SK-N-SH (cell line): ENCODE measurements around the gene CCDC80. TPM values are rescaled to one million over a fixed set of nuclear protein-coding genes. Genes with fewer than 3 reads are reported as not detected.

Experiments used
- CTCF ChIA-PET: fragments of 300-600, 350-600 bp; formaldehyde crosslinking; extraction: SDS; loops from one replicate; lab custom pipeline; 2021; lab: Yijun Ruan, JAX
- POLR2A ChIA-PET: fragments of 350-600 bp; sonication (Branson Sonifier 250); formaldehyde crosslinking; extraction: SDS; loops from one replicate; lab custom pipeline; 2020; ENCODE audit warnings: antibody characterized with exemption, inconsistent platforms; lab: Yijun Ruan, JAX
- DNase-seq: peaks from one replicate; pipeline ENCODE4 v3.0.0; 2012
- H2AFZ ChIP-seq: fragments of 200-600 bp; sonication (generic); 2 replicates; pipeline ENCODE4 v1.8.1; 2016; ENCODE audit warnings: antibody characterized with exemption, mild to moderate bottlenecking, low read depth
- H3F3A ChIP-seq: fragments of 200-600 bp; sonication (generic); replicated peaks from 2 replicates; pipeline ENCODE3; 2016; ENCODE audit warnings: antibody characterized with exemption, mild to moderate bottlenecking; ENCODE audit not compliant: insufficient read depth
- H3K27ac ChIP-seq, 2 experiments: fragments of 200-500 bp in 1 of 2; fragments of 200-600 bp in 1 of 2; sonication (Bioruptor generic) in 1 of 2; sonication (generic), shearing (Covaris generic) in 1 of 2; 2 replicates each; pipeline versions ENCODE4 v1.5.1 to v1.6.1; 2014 to 2016; ENCODE audit warnings: low read depth in 2 of 2, inconsistent platforms in 1 of 2, low read length in 1 of 2, mild to moderate bottlenecking in 1 of 2, mixed read lengths in 1 of 2
- H3K27me3 ChIP-seq: fragments of 200-600 bp; sonication (generic), shearing (Covaris generic); 2 replicates; pipeline ENCODE4 v1.6.1; 2016; ENCODE audit warnings: mixed run types; ENCODE audit not compliant: insufficient read depth
- H3K36me3 ChIP-seq, 2 experiments: fragments of 200-500 bp in 1 of 2; fragments of 200-600 bp in 1 of 2; sonication (Bioruptor generic) in 1 of 2; sonication (generic) in 1 of 2; replicated peaks in 1 of 2; 2 replicates each; pipeline versions ENCODE3 to v1.5.1; 2014 to 2016; ENCODE audit warnings: low read length in 1 of 2, mild to moderate bottlenecking in 1 of 2; ENCODE audit not compliant: insufficient read depth in 2 of 2, control insufficient read depth in 1 of 2
- H3K4me1 ChIP-seq, 2 experiments: fragments of 200-500 bp in 1 of 2; fragments of 200-600 bp in 1 of 2; sonication (Bioruptor generic) in 1 of 2; sonication (generic), shearing (Covaris generic) in 1 of 2; 2 replicates each; pipeline versions ENCODE4 v1.5.1 to v1.6.1; 2014 to 2016; ENCODE audit warnings: low read depth in 1 of 2, low read length in 1 of 2, mixed run types in 1 of 2; ENCODE audit not compliant: insufficient read depth in 2 of 2, control insufficient read depth in 1 of 2
- H3K4me2 ChIP-seq: fragments of 200-600 bp; sonication (generic), shearing (Covaris generic); 2 replicates; pipeline ENCODE4 v1.6.1; 2017; ENCODE audit warnings: mixed run types
- H3K4me3 ChIP-seq, 2 experiments: fragments of 200-500 bp in 1 of 2; fragments of 200-600 bp in 1 of 2; sonication (Bioruptor generic) in 1 of 2; sonication (generic), shearing (Covaris generic) in 1 of 2; 2 replicates each; pipeline versions ENCODE4 v1.5.1 to v1.8.1; 2014 to 2016; ENCODE audit warnings: low read depth in 2 of 2, inconsistent platforms in 1 of 2, low read length in 1 of 2, mild to moderate bottlenecking in 1 of 2, mixed read lengths in 1 of 2, moderate library complexity in 1 of 2
- H3K79me2 ChIP-seq: fragments of 200-600 bp; sonication (generic); 2 replicates; pipeline ENCODE4 v1.8.1; 2017; ENCODE audit warnings: mild to moderate bottlenecking; ENCODE audit not compliant: insufficient read depth
- H3K9ac ChIP-seq: fragments of 200-600 bp; sonication (generic); 2 replicates; pipeline ENCODE4 v1.6.1; 2017; ENCODE audit warnings: mixed run types
- H3K9me2 ChIP-seq: fragments of 200-600 bp; sonication (generic); 2 replicates; pipeline ENCODE4 v1.6.1; 2017; ENCODE audit warnings: mixed run types
- H3K9me3 ChIP-seq: fragments of 200-600 bp; sonication (generic); 2 replicates; pipeline ENCODE4 v1.6.1; 2017; ENCODE audit warnings: mixed run types, mild to moderate bottlenecking, moderate library complexity
- H4K20me1 ChIP-seq: fragments of 200-600 bp; sonication (generic); 2 replicates; pipeline ENCODE4 v1.6.1; 2017; ENCODE audit warnings: mild to moderate bottlenecking, mixed run types; ENCODE audit not compliant: insufficient read depth
- REST ChIP-seq: IDR thresholded peaks from 2 replicates; pipeline ENCODE4 v1.6.1; 2012; ENCODE audit warnings: mild to moderate bottlenecking, low read depth, low read length, moderate library complexity
- RFX5 ChIP-seq: IDR thresholded peaks from 2 replicates; pipeline ENCODE4 v1.6.1; 2012; ENCODE audit warnings: mild to moderate bottlenecking, improper control_type of control experiment, low read length
- SIN3A ChIP-seq: IDR thresholded peaks from 2 replicates; pipeline ENCODE4 v1.6.1; 2012; ENCODE audit warnings: low read depth, mild to moderate bottlenecking, low read length, moderate library complexity, borderline replicate concordance
- TAF1 ChIP-seq: IDR thresholded peaks from 2 replicates; pipeline ENCODE4 v1.6.1; 2012; ENCODE audit warnings: low read depth, mild to moderate bottlenecking, low read length, moderate library complexity, borderline replicate concordance
- USF2 ChIP-seq: fragments of 150-350 bp; IDR thresholded peaks from 2 replicates; pipeline ENCODE4 v1.6.1; 2017; ENCODE audit warnings: antibody characterized with exemption, low read length, low read depth, borderline replicate concordance
- YY1 ChIP-seq: IDR thresholded peaks from 2 replicates; pipeline ENCODE4 v1.4.0; 2012; ENCODE audit warnings: low read depth, mild to moderate bottlenecking
- WGBS: methylation state at CpG from one replicate; pipeline ENCODE4 v1.1.6; 2017; ENCODE audit warnings: low lambda C conversion rate; 5-methylcytosine and 5-hydroxymethylcytosine counted together
- polyA plus RNA-seq, 3 experiments: library from polyadenylated mRNA; depleted of rRNA; stranded (reverse); fragments of >200 nt; gene quantifications; 2 replicates each; pipeline ENCODE4 v1.2.3, GENCODE V29; 2012

Gene CCDC80
- polyA plus RNA-seq, 1 of the 3 experiments (the other 2 are of a cell fraction): 83.4 TPM

- Histone ChIP-seq H3F3A (peaks cover 12% of the 10 kb centered on the region), H3K27me3 (no peaks in the 10 kb centered on the region), H3K9me2 (no peaks in the 10 kb centered on the region), H3K9me3 (no peaks in the 10 kb centered on the region), H3K27ac (no peak overlapping the region), H3K4me1 (no peaks in the 10 kb centered on the region), H4K20me1 (no peaks in the 10 kb centered on the region)
- POLR2A ChIA-PET: no interaction called here
- 92% methylated on average over 5 of the region's 5 CpGs for WGBS
- CTCF ChIA-PET: interaction anchor here (0.6 to 0.9 kb wide), 2 partner anchors 14 to 41 kb away, joined by 3 read pairs; no protein-coding TSS in a partner anchor
- DNase-seq: no peak
- TF ChIP-seq TAF1: no peak
- TF ChIP-seq, all 33 proteins: peak for 0
- Histone ChIP-seq H3K9ac (no peak overlapping the region), H2AFZ (no peak overlapping the region), H3K4me3 (no peak overlapping the region), H3K79me2 (peaks cover 71% of the 10 kb centered on the region), H3K4me2 (no peak overlapping the region), H3K36me3 (peaks cover 54 to 73% of the 10 kb centered on the region in 2 experiments)
Measured at GRCh38 chr3:112623213-112623612, 17.7 kb downstream of the CCDC80 start.

- Histone ChIP-seq H3K27me3 (no peaks in the 10 kb centered on the region), H3K4me3 (no peak overlapping the region), H4K20me1 (no peaks in the 10 kb centered on the region), H3K4me2 (no peak overlapping the region), H2AFZ (no peak overlapping the region), H3K79me2 (peaks cover 37% of the 10 kb centered on the region), H3K9ac (no peak overlapping the region), H3K36me3 (peaks cover 69 to 83% of the 10 kb centered on the region in 2 experiments), H3K9me3 (no peaks in the 10 kb centered on the region), H3K4me1 (peaks cover 0 to 11% of the 10 kb centered on the region in 2 experiments; a peak in 1 of 4 replicates), H3F3A (peaks cover 22% of the 10 kb centered on the region), H3K9me2 (no peaks in the 10 kb centered on the region), H3K27ac (peak overlapping the region in 1 of 2 experiments; percentile 58; a peak in 2 of 4 replicates)
- DNase-seq: no peak
- ChIA-PET CTCF (interaction anchor here (1.3 to 2.8 kb wide), 2 partner anchors 9 to 37 kb away, joined by 5 to 8 read pairs; no protein-coding TSS in a partner anchor), POLR2A (no interaction called here)
- 93% methylated on average over 2 of the region's 2 CpGs for WGBS
- TF ChIP-seq USF2: no peak
- no peak for TF ChIP-seq YY1
- no peak for TF ChIP-seq RFX5
- TF ChIP-seq REST: no peak
- no peak for TF ChIP-seq SIN3A
Measured at GRCh38 chr3:112619295-112619694, 21.6 kb downstream of the CCDC80 start.
